ES-I3 (cell line): ENCODE results near the gene RNF212B.
A peak's percentile ranks its signal among the peaks of the same experiment; 100 is the strongest.

Source experiments
- H3K36me3 ChIP-seq: 2 replicates; pipeline ENCODE4 v1.6.1; 2013; ENCODE audit warnings: mild to moderate bottlenecking, low read length, control low read depth, moderate library complexity; ENCODE audit not compliant: insufficient read depth
- H3K4me1 ChIP-seq: 2 replicates; pipeline ENCODE4 v1.6.1; 2013; ENCODE audit warnings: mild to moderate bottlenecking, control low read depth, low read length; ENCODE audit not compliant: insufficient read depth
- H3K9ac ChIP-seq: 2 replicates; pipeline ENCODE4 v1.6.1; 2013; ENCODE audit warnings: low read depth, mild to moderate bottlenecking, low read length, moderate library complexity
- H3K9me3 ChIP-seq: 2 replicates; pipeline ENCODE4 v1.6.1; 2013; ENCODE audit warnings: mild to moderate bottlenecking, low read length, moderate library complexity; ENCODE audit not compliant: control insufficient read depth, insufficient read depth

RNF212B gene

DNA sequence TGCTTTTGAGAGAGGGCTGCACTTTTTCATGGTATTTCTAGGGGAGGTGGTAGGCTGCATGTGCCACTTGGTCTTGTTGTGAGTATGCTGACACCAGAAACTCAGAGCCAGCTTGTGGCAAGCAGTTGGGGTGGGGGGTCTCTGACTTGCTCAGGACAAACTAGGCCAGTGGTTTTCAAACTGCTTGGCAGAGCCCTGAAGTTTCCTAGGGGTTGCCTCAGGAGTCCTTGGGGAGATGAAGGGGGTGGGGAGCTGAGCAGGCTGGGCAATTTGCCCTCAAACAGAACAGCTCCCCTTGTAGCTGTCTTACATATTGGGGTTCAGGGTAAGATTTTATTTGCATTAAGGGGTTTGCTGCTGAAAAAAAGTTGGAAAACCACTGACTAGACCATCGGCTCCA is 72.8 kb downstream of the RNF212B start:
- H3K9ac ChIP-seq: no peak overlapping the region
- no peaks in the 10 kb centered on the region for H3K9me3 ChIP-seq
- H3K4me1 ChIP-seq: no peaks in the 10 kb centered on the region; the same call in 1 of the 2 replicates
- H3K36me3 ChIP-seq: no peaks in the 10 kb centered on the region

DNA sequence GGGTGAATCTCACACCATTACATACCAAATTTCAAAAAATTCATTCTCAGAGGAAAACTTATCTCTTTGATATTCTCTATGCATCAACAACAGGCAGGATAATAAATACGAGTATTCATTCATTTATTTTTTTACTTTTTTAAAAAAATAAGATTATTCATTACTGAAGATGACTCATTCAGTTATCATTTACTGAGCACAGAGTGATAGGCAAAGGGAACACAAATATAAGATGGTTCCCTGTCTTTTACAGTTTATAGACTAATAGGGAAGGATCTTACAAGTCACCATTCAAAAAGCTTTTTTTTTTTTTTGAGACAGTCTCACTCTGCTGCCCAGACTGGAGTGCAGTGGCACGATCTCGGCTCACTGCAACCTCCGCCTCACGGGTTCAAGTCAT is 78.6 kb downstream of the RNF212B start:
- no peaks in the 10 kb centered on the region for H3K36me3 ChIP-seq
- no peak overlapping the region for H3K9ac ChIP-seq
- no peaks in the 10 kb centered on the region for H3K4me1 ChIP-seq
- no peaks in the 10 kb centered on the region for H3K9me3 ChIP-seq

DNA sequence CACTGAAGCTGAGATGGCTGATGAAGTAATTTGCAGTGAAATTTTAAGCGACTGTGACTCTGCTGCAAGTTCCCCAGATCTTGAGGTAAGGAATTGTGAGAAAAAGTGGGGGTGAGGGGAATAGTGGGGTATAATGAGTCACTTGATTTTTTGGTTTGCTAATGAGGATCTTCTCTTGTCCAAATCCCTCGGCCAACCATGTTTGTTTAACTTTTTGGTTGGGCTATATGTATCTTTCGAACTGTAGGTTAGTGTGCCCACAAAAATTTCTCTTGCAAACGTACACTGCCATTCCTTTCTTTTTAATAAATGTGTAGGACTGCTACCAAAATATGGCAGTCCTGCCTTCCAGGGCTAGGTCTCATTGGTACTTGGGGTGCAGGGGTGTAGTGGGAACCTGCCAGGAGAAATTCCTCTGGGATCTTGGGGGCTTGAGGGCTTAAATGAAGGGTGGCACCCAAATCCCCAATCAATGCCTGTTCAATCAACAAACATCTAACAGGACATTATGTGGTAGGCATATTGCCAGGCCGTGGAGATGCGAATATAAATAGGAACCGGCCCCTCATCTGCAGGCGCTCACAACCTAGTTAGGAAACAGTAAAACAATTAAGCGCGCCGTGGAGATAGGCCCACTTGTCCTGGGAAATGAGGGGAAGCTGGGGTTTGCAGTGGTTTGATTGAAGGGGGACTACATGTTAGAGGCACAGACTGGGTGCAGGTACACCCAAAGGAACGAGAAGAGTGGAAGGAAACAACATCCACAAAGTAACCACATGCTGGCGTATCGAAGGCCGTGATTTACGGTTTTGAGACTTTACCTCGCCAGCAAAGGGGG is 82.2 kb downstream of the RNF212B start:
- peaks cover 19% of the 10 kb centered on the region for H3K36me3 ChIP-seq
- H3K9ac ChIP-seq: peak overlapping the region; percentile 53
- H3K4me1 ChIP-seq: peaks cover 6% of the 10 kb centered on the region; the same call in 1 of the 2 replicates
- H3K9me3 ChIP-seq: no peaks in the 10 kb centered on the region

DNA sequence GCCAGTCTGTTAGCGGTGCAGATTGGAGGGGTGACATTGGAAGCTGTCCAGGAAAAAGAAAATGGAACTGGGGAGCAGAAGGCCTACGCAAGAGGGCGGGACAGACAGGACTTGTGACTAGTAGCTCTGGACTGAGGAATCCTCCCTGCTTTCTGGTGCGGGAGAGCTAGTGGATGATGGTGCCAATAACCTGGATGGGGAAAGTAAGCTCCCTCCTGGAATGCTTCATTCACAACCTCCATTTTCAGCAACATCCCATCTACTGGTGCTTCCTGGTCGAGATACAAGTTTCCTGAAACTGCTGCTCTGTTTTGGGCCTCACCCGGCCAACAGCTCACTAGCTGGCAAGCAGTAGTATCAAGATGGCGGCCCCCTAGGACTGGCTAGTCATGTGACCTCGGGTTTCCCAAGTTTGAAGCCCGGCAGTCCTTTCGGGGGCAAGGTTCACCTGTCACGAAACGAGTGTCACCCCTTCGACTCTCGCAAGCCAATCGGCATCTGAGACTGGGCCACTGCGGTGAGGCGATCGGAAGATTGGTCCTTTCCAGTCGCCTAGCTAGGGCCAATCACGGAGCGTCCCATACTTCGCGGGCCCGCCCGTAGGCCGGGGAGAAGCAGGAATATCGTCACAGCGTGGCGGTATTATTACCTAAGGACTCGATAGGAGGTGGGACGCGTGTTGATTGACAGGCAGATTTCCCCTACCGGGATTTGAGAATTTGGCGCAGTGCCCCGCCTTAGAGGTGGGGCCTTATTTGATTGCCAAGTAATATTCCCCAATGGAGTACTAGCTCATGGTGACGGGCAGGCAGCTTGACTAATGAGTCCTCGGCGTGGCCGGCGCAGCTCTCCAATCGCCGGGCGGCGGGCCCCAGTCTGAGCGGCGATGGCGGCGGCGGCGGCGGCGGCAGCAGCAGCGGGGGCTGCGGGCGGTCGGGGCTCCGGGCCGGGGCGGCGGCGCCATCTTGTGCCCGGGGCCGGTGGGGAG is 83.1 kb downstream of the RNF212B start, which contains the start of gene PABPN1:
Gene PABPN1 (plus strand): TSS at position 874 of the 988 bp plus-strand sequence. CDS start 13 bp downstream, at position 887.
- peaks cover 22% of the 10 kb centered on the region for H3K36me3 ChIP-seq
- no peaks in the 10 kb centered on the region for H3K9me3 ChIP-seq
- peaks cover 6% of the 10 kb centered on the region; the same call in 1 of the 2 replicates for H3K4me1 ChIP-seq
- peak within 1 kb of the TSS; percentile 84 for H3K9ac ChIP-seq

DNA sequence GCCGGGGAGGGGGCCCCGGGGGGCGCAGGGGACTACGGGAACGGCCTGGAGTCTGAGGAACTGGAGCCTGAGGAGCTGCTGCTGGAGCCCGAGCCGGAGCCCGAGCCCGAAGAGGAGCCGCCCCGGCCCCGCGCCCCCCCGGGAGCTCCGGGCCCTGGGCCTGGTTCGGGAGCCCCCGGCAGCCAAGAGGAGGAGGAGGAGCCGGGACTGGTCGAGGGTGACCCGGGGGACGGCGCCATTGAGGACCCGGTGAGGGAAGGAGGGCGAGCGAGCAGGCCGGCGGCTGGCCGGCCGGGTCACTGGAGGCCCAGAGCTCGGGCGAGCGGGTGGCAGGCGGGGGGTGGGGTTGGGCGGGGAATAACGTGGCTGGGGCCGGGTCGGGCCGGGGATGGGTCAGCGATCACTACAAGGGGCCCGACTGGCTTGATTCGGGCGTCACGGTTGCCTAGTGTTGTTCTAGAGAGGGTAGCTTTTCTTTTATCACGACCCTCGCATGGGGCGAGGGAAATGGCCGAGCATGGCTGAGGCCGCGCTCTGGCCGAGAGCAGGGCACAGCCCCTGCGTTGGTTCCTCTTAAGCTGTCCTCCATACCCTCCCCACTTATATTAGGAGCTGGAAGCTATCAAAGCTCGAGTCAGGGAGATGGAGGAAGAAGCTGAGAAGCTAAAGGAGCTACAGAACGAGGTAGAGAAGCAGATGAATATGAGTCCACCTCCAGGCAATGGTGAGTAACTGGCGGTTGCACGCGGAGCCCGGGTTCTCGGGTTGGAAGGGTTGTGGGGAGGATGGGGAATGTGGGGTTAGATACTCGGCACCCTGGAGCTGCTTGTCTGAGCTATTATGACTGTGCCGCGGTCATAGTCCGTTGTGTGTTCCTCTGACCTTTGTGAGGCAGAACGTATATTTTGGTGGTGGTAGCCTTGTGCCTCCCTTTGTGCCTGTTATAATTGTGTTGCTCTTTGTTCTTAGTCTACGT is 84.1 kb downstream of the RNF212B start:
- Histone ChIP-seq H3K36me3 (peaks cover 22% of the 10 kb centered on the region), H3K9me3 (no peaks in the 10 kb centered on the region), H3K9ac (peak overlapping the region; percentile 84), H3K4me1 (peaks cover 6% of the 10 kb centered on the region; the same call in 1 of the 2 replicates)
